ENCODE measurements around the gene CNOT9. TPM values are rescaled to one million over a fixed set of nuclear protein-coding genes. Genes with fewer than 3 reads are reported as not detected.

Gene CNOT9
- total RNA-seq, 1 donor from 2014 or later: 72.3 TPM

GRCh38 chr2:218644721-218645120 is 76.1 kb downstream of the CNOT9 start:
- no peak for DNase-seq (ENCODE audit: low spot score, unreplicated experiment)
- peak overlapping the region; percentile 52 for H3K27ac Mint-ChIP-seq
- H3K4me1 Mint-ChIP-seq (ENCODE audit: low read depth): no peaks in the 10 kb centered on the region
- H3K36me3 Mint-ChIP-seq (ENCODE audit: insufficient read depth): peaks cover 8% of the 10 kb centered on the region
- TF ChIP-seq CTCF (IDR thresholded peaks at IDR 0.05; ENCODE audit: unreplicated experiment): no peak
- H3K9me3 Mint-ChIP-seq (ENCODE audit: low read depth): no peaks in the 10 kb centered on the region
- no peak overlapping the region for H3K4me3 Mint-ChIP-seq (ENCODE audit: low read depth)
- H3K27me3 Mint-ChIP-seq: no peaks in the 10 kb centered on the region

GRCh38 chr2:218645126-218645525 is 76.5 kb downstream of the CNOT9 start:
- no peak overlapping the region for H3K27ac Mint-ChIP-seq
- DNase-seq (ENCODE audit: low spot score, unreplicated experiment): no peak
- no peaks in the 10 kb centered on the region for H3K9me3 Mint-ChIP-seq (ENCODE audit: low read depth)
- H3K4me3 Mint-ChIP-seq (ENCODE audit: low read depth): no peak overlapping the region
- H3K36me3 Mint-ChIP-seq (ENCODE audit: insufficient read depth): peaks cover 8% of the 10 kb centered on the region
- no peaks in the 10 kb centered on the region for H3K4me1 Mint-ChIP-seq (ENCODE audit: low read depth)
- H3K27me3 Mint-ChIP-seq: no peaks in the 10 kb centered on the region
- TF ChIP-seq CTCF (IDR thresholded peaks at IDR 0.05; ENCODE audit: unreplicated experiment): no peak

Other genes with a start within 250 kb of the CNOT9 start
- 3.3 and 3.8 TPM in 2 replicates for gene CATIP, start 212.0 kb upstream of the CNOT9 start, total RNA-seq
- 0.33 and 0.34 TPM in 2 replicates for gene SLC11A1, start 186.6 kb upstream of the CNOT9 start, total RNA-seq
- gene CTDSP1, start 169.0 kb upstream of the CNOT9 start, total RNA-seq: 102 and 108 TPM in 2 replicates
- gene VIL1, start 149.7 kb upstream of the CNOT9 start, total RNA-seq: 281 and 305 TPM in 2 replicates
- 25.5 and 26.4 TPM in 2 replicates for gene USP37, start 488 bp upstream of the CNOT9 start, total RNA-seq
- gene PLCD4, start 39.1 kb downstream of the CNOT9 start, total RNA-seq: 0.38 and 0.62 TPM in 2 replicates
- gene ZNF142, start 90.8 kb downstream of the CNOT9 start, total RNA-seq: 42.2 and 43.1 TPM in 2 replicates
- 45.8 and 49.9 TPM in 2 replicates for gene BCS1L, start 90.8 kb downstream of the CNOT9 start, total RNA-seq
- 27.1 and 28.7 TPM in 2 replicates for gene RNF25, start 103.2 kb downstream of the CNOT9 start, total RNA-seq
- 137 and 138 TPM in 2 replicates for gene STK36, start 103.2 kb downstream of the CNOT9 start, total RNA-seq
- gene TTLL4, start 142.0 kb downstream of the CNOT9 start, total RNA-seq: 92.1 and 93.4 TPM in 2 replicates
- gene CYP27A1, start 213.3 kb downstream of the CNOT9 start, total RNA-seq: 15.1 and 16.4 TPM in 2 replicates

Measured in progenitor cell of endocrine pancreas (in vitro differentiated cells).